AG10803 (cell line): ENCODE data around the gene ARHGAP15.

Source experiments
- DNase-seq: peaks from one replicate; pipeline ENCODE4 v3.0.0; 2010; ENCODE audit warnings: low read depth
- H3K4me3 ChIP-seq: 2 replicates; pipeline ENCODE4 v1.5.1; 2011; ENCODE audit warnings: mild to moderate bottlenecking, low read length, control low read depth
- CTCF ChIP-seq: conservative IDR thresholded peaks from 2 replicates; pipeline ENCODE4 v1.5.1; 2011; ENCODE audit warnings: mild to moderate bottlenecking, low read length, control low read depth, inconsistent platforms

Gene ARHGAP15

GRCh38 chr2:143435131-143435530, 305.9 kb downstream of the ARHGAP15 start:
- DNase-seq: peak; percentile 19
- TF ChIP-seq CTCF: no peak
- H3K4me3 ChIP-seq: no peak overlapping the region

- no peak overlapping the region for H3K4me3 ChIP-seq
- no peak for TF ChIP-seq CTCF
- DNase-seq: no peak
These were observed 307.7 kb downstream of the ARHGAP15 start for GRCh38 chr2:143436951-143437350.

GRCh38 chr2:143440411-143441012, 311.3 kb downstream of the ARHGAP15 start:
- no peak for TF ChIP-seq CTCF
- no peak for DNase-seq
- no peak overlapping the region for H3K4me3 ChIP-seq

- no peak for DNase-seq
- no peak overlapping the region for H3K4me3 ChIP-seq
- no peak for TF ChIP-seq CTCF
These were observed 313.0 kb downstream of the ARHGAP15 start for GRCh38 chr2:143442193-143442592.

GRCh38 chr2:143451642-143452281, 322.5 kb downstream of the ARHGAP15 start:
- peak; percentile 46 for DNase-seq
- TF ChIP-seq CTCF: no peak
- H3K4me3 ChIP-seq: no peak overlapping the region

- no peak overlapping the region for H3K4me3 ChIP-seq
- DNase-seq: no peak
- TF ChIP-seq CTCF: no peak
These were observed 323.7 kb downstream of the ARHGAP15 start for GRCh38 chr2:143452817-143453451.
